GM10847 (cell line): ENCODE data around the gene KCTD19.

ENCODE experiments used
- POLR2A ChIP-seq: IDR thresholded peaks from 2 replicates; pipeline ENCODE4 v1.6.1; 2011; ENCODE audit not compliant: insufficient read length; ENCODE audit errors: extremely low read depth

Gene KCTD19

DNA sequence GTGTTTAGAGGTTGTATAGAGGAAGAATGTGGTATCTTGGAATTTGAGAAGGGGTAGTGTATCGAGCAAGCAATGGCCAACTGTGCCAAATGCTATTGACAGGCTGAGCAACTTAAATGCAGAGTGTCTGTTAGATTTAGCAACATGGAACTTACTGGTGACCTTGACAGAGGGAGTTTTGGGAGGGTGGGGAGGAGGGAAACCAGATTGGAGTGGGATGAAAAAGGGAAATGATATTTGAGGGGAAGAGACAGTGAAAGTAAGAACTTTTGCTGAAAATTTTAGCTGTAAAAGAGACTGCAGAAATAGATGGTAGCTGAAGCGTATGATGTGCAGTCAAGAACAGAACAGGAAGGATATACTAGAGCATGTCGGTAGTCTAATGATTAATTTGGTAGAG lies 1.2 kb upstream of the KCTD19 start:
- no peak for TF ChIP-seq POLR2A

DNA sequence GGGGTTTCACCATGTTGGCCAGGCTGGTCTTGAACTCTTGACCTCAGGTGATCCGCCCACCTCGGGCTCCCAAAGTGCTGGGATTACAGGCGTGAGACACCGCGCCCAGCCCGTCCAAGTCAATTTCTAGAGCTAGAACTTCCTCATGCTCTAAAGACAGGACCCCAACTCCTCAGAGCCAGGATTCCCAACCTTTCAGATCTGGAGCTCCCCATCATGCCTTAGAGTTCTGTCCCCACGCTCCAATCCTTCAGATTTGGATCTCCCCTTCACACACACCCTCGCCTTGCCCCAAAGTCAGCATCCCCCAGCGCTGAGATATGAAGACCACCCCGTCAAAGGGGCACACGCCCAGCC lies 448 bp downstream of the KCTD19 start:
- TF ChIP-seq POLR2A: no peak

DNA sequence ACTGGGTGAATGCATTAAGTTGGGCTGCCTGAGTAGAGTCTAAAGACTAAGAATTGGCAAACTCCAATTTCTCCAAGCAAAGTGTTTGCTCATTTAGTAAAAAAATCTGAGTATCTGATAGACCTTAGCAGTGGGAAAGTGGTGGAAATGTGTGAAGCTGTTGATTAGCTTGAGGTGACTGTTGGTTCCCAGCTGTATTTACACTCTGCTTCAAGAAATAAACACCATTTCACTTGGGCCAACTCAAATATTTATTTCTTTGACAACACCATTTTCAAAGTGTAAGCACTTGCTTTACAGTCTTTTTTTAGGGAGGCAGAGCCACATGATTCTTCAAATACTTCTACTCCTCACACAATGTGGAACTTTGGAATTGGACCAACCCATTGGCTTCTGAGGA lies 8.7 kb downstream of the KCTD19 start:
- no peak for TF ChIP-seq POLR2A

DNA sequence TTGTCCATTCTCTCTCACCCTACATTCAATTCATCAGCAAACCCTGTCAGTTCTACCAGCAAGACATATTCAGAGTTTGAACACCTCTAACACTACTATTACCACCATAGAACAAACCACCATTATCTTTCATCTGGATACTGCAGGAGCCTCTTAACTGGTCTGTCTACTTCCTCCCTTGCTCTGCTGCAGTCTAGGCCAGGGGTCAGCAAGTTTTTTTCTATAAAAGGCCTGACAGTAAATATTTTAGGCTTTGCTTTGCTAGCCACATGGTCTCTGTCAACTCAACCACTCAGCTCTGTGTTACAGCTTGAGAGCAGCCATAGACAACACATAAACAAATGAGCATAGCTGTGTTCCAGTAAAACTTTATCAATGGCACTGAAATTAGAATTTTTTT lies 13.8 kb downstream of the KCTD19 start:
- TF ChIP-seq POLR2A: no peak

DNA sequence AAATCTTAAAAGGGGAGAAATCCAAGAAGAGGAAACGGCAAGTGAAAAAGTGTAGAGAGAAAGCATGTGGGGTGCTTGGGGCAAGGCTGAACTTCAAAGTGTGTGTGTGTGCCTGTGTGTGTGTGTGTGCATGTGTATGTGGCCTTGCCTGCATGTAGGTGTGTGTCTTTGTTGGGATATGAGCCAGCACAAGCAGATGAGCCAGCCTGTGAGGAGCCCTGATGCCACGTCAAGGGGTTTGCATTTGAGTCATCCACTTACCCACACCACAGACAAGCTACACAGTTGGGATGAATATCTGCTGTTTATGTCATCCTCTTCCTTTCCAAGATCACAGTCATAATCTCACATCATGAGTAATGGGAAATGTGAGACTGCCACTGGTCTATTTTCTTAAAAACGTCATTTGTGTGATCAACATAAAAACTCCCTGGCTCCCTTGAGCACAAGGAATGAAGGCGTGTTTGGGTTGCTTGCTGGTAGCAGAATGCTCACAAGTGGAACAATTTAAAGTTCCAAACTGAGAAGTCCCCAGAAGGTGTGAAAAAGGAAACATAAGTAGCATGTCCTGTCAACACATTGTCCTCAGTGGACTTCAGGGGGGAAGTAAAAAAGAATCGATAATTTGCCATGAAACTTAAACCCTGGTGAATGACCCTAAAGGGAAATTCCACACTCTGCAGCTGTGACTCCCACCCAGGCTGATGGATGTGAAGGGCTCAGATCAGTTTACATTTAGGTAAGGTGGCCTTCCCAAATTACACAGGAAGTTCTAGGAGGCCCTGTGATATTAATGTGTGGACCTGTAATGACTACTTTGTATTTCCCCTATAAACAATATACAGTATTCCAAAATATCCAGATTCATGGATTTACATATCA lies 14.7 kb downstream of the KCTD19 start:
- no peak for TF ChIP-seq POLR2A

DNA sequence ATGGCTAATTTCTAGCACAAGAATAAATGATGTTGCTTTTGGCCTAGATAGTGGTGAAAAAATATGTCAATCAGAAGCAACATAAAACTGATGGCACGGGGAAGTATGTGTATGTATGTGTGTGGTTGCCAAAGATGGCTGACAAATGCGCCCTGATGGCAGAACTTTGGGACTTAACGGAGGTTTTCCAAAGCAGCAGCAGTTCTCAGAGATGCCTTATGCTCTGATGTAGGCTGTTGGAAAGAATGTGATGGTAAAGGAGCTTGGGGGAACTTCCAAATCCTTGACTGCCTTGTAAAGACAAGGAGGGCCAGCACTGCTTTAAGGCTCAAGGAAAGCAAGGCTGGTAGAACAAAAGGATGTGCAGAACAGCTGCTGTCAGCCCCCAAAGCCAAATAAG lies 16.0 kb downstream of the KCTD19 start:
- no peak for TF ChIP-seq POLR2A

DNA sequence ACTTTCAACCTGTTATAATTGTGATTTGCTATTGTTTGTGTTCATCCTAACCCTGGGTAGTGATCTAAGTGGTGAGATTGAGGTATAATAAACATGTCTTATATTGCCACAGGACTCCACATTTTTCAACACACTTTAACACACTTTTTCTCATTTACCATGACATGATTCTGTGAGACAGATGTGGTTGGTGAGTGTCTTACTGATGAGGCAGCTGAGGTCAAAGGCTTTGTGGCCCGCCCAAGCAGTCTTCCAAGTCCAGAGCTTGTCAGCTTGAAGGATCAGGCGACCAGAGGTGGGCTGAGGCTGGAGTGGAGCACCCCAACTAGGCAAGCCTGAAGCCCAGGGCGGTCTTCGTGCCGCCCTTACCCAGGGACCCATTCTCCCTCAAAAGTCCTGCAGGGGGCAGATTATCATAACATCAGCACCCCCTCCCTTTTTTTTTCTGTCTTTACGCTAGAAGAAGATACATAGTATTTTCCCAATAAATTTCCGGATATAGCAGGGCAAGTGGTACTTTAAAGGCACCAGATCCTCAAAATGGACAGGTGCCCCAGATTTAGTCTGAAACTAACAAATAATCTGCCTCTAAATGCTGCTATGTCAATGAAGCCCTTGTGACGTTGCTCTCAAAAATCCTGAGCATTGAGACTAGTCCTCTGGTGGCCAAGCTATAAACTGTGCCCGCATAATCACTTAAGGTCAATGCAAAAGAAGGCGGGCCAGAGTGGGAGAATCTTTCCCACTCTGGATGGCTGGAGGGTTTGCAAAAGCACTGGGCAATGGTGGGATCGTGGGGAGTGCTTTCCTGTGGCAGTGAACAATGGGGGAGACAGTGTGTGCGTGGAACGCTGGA lies 21.1 kb downstream of the KCTD19 start:
- no peak for TF ChIP-seq POLR2A

DNA sequence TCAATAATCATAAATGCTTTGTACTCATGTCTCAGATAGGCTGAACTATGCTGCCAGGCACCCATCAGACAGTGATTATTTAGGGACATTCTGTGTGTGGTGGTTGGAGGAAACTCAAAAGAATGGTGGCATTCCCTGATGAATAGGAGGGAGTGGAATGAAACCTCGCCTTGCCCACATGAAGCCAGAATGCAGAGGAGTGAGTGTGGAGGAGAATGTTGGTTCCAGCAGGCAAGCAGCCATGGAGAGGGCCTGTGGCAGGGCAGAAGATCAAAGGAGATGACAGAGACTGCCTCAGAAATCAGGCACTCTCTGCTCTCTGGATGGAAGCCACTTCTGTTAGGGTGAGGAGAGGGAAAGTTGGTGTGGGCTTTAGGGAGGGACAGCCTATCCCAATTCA lies 22.5 kb downstream of the KCTD19 start:
- TF ChIP-seq POLR2A: no peak

DNA sequence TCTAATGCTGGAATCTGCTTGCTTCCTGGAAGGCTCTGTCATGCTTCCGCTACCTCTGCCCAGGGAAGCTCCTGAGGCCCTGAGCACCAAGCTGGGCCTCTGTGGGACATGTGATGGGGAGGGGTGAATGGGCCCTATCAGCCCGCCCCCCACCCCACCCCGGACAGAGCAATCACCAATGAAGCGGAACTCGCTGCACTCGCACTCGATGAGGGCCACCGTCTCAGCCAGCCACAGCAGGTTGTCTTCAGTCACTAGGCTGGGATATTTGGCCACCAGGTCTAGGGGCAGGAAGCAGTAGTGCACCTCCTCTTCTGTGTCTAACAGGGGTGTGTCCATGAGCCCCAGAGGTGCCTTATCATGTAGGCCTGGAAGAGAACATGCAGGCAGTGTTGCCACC lies 23.6 kb downstream of the KCTD19 start:
- TF ChIP-seq POLR2A: no peak

DNA sequence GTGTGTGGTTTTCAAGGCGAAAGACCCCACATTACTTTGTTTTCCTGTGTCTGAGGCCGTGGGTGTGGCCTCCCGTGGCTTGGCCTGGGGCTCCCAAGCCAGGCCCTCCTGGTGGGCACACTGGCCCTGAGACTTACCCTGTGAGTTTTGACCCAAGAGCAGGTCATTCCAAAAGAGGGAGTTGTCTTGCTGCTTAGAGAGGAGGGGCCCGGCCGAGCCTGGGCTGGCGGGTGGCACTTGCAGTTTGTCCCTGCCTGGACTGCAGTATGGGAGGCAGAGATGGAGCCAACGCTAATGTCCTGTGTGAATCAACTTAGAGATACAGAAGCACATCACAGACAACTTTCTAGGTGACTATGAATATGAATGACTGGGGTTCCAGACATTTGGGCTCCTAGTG lies 24.5 kb downstream of the KCTD19 start:
- no peak for TF ChIP-seq POLR2A

DNA sequence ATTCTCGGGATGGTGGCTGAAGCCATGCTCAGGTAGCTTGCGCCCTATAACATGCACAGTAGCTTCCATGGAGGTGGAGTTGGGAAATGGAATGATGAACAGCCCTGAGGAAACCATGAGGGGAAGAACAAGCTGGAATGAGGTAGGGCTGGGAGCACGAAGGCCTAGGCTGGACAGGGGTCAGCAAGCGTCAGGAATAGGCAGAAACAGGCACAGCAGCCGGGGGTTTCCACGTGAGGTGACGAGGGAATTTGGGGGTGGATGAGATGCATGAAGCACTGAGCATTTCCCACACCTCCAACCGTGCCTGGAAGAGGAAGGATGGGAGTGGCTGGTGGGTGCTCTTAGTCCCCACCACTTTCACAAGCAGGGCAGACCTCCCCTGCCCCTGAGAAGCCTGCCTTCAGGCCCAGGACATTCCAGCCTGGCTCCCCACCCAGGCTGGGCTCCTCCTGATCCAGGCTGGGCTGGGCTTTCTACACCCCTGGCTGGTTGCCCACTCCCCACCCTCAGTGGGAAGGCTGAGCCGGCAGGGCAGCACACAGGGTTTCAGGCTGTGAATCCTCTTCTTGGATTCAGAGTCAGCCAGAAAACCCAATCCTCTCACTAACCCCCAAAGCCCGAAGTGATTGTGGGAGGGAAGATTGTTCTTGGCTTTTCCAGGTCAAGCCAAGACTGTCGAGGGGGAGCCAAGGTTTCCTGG lies 25.3 kb downstream of the KCTD19 start:
- TF ChIP-seq POLR2A: no peak

DNA sequence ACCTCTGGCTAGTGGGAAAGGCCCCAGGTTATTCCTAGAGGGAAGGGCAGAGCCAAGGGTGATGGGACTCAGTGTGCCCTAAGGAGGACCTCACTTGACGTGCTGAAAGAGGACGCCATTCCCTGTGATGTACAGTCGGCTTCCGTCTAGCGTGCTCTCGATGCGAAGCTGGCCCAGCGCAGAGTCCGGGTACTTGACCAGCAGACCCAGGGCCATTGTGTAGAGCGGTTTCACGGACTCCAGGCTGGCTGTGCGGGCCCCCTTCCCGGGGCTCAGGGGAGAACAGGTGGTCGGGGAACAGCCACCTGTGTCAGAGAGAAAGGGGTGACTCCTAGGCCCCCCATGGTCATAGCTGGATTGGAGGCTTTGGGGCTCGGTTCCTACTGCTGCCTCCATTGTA lies 27.3 kb downstream of the KCTD19 start:
- no peak for TF ChIP-seq POLR2A

DNA sequence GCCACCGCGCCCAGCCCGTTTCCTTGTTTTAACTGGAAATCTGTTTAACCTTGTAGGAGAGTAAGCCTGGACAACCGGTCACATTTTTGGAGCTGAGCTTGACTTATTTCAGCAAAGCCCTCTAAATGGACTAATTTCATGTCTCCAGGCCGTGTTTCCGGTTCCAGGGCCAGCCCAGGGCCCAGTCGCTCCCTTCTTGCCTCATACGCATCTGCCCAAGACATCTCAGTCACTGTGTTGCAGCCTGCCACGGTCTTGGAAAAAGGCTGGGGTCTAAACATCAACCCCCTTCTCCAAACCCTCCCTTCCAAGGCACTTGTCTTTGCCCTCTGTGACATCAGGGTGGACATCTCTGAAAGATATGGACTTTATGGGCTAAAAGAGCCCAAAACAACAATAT lies 28.3 kb downstream of the KCTD19 start:
- no peak for TF ChIP-seq POLR2A

DNA sequence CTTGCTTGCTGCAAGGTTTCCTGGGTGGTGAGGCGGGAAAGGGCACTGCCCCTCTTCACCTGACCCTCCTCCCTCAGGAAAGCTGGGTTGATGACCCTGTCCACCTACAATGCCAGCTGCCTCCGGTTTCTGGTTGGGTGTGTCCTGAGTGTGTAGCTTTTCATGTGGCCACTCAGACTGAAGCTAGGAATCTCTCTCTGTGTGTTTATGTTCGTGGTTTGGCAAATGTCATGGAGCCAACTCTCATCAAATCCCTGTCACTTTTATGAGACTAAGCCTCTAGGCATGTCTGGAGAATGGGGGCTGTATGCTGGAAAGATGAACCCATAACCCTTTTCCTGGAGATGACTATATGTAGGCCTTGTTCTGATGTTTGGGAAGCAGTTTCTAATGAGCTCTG lies 30.1 kb downstream of the KCTD19 start:
- no peak for TF ChIP-seq POLR2A

DNA sequence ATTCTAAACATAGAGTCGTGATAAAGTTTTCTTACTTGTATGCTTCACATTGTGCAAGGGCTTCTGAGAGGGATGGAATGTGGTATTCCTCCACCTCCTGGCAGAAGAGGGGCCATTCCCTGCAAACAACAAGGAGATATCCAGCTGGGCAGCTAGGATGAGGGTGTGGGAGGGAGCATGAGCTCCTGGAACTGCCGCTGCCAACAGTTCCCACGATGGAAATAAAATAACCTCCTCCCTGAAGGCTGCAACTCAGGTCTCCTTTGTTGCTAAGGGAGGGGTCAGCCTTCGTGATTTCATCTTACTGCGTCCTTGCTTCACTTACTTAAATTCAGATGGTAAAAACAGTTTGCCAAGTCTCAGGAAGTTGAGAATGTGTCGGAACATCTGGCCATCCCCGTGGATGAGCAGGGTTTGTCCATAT lies 31.6 kb downstream of the KCTD19 start:
- no peak for TF ChIP-seq POLR2A

DNA sequence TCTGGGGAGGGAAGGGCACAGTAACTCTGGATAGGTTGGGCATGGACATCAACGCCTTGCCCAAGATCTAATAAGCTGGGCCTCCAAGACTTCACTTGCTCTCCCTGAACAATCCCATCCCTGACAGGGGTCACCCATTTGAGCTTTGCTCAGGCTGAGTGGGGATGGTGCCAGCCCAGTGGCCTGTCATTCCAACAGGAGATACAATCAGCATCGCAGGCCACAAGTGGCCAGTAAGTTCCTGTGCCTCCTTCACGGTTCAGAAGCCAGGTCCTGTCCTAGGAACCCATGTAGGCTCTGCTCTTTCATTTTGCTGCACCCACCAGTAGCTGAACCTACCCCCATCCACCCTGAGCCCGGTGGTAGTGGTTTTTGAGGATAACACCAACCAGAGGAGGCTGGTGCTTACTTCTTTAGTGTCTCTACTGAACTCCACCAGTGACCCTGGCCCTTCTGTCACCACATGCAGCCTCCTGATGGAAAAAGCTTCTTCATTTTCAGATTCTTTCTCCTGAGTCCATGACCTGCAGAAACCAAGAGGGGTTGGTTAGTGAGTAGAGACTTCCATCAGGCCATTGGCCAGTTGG lies 32.3 kb downstream of the KCTD19 start:
- no peak for TF ChIP-seq POLR2A

DNA sequence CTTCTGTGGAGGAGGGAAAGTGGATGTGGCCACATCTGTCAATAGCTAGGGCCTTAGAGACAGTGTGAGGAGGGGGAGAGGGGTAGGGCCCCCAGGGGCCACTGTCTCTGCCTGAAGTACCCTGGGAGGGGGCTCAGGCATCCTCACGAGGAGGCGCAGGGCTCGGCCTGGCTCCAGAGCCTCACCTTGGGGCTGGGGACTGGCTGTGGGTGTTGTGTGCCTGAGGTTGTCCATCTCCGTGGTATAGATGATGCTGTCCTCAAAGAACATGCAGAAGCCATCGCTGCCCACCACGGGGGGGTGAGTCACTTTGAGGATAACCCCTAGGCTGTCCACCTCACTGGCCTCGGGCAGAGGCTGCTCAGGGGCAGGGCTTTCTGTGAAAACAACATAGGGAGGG lies 35.1 kb downstream of the KCTD19 start:
- TF ChIP-seq POLR2A: no peak
